Gastrocnemius medialis (tissue), 4 donors: ENCODE results near the gene TBX15.
"Not testable (repeated sequence)": the region's sequence is repeated elsewhere in the genome, so short reads cannot be mapped to it uniquely, and the experiment has no call there.

Experiments
- CTCF ChIP-seq, 5 experiments: fragments of 450-650 bp in 3 of 5; fragments of 200-600 bp in 2 of 5; sonication (generic) in 2 of 5; IDR thresholded peaks in 4 of 5; conservative IDR thresholded peaks in 1 of 5; 1 replicate in 4 of 5; 2 replicates in 1 of 5; pipeline ENCODE4 v1.5.1; 2016 to 2019; ENCODE audit warnings: antibody characterized with exemption in 5 of 5, mild to moderate bottlenecking in 3 of 5, moderate library complexity in 3 of 5
- POLR2A ChIP-seq, 2 donors: fragments of 450-650 bp; IDR thresholded peaks; one replicate each; pipeline ENCODE4 v1.6.1; 2017; ENCODE audit warnings: antibody characterized with exemption in 2 of 2, mild to moderate bottlenecking in 2 of 2, moderate library complexity in 2 of 2

GRCh38 chr1:118957579-118957978, 30.6 kb downstream of the TBX15 start:
- not testable (repeated sequence) for TF ChIP-seq POLR2A (IDR thresholded peaks at IDR 0.05); CTCF (IDR thresholded peaks at IDR 0.05 in 4 of 5, conservative IDR thresholded peaks at IDR 0.05 in 1 of 5)
